ENCODE measurements around the gene ADM.
A peak's percentile ranks its signal among the peaks of the same experiment; 100 is the strongest.

The ADM gene

GRCh38 chr11:10305964-10306918 lies 1.4 kb downstream of the ADM start:
- no peak for DNase-seq (ENCODE audit: insufficient read length)
- TF ChIP-seq TAF1 (IDR thresholded peaks at IDR 0.05; ENCODE audit: borderline replicate concordance, low read depth, low read length) (no peak), POLR2A (IDR thresholded peaks at IDR 0.05; ENCODE audit: low read depth, low read length) (no peak), POLR2AphosphoS5 (IDR thresholded peaks at IDR 0.05; ENCODE audit: low read depth, low read length) (no peak)
- peak; percentile 74 for FAIRE-seq

GRCh38 chr11:10307022-10307399 lies 2.1 kb downstream of the ADM start:
- TF ChIP-seq POLR2A (IDR thresholded peaks at IDR 0.05; ENCODE audit: low read depth, low read length) (no peak), TAF1 (IDR thresholded peaks at IDR 0.05; ENCODE audit: borderline replicate concordance, low read depth, low read length) (no peak), POLR2AphosphoS5 (IDR thresholded peaks at IDR 0.05; ENCODE audit: low read depth, low read length) (no peak)
- DNase-seq (ENCODE audit: insufficient read length) (no peak), FAIRE-seq (peak; percentile 78)

- DNase-seq (ENCODE audit: insufficient read length) (peak; percentile 77), FAIRE-seq (peak; percentile 97)
Measured at GRCh38 chr11:10307400-10308200, 2.7 kb downstream of the ADM start.

GRCh38 chr11:10308201-10308954 lies 3.5 kb downstream of the ADM start:
- no peak for TF ChIP-seq TAF1 (IDR thresholded peaks at IDR 0.05; ENCODE audit: borderline replicate concordance, low read depth, low read length)
- TF ChIP-seq POLR2A (IDR thresholded peaks at IDR 0.05; ENCODE audit: low read depth, low read length) = peak; percentile 52; the same call in 1 of the 2 replicates
- FAIRE-seq = peak; percentile 36
- no peak for DNase-seq (ENCODE audit: insufficient read length)

More at GRCh38 chr11:10307400-10308200, 2.7 kb downstream of the ADM start:
- TF ChIP-seq POLR2A (IDR thresholded peaks at IDR 0.05; ENCODE audit: low read depth, low read length) (no peak), TAF1 (IDR thresholded peaks at IDR 0.05; ENCODE audit: borderline replicate concordance, low read depth, low read length) (no peak), POLR2AphosphoS5 (IDR thresholded peaks at IDR 0.05; ENCODE audit: low read depth, low read length) (no peak)

GRCh38 chr11:10309163-10310093 lies 4.6 kb downstream of the ADM start:
- DNase-seq (ENCODE audit: insufficient read length) = no peak
- TF ChIP-seq POLR2A (IDR thresholded peaks at IDR 0.05; ENCODE audit: low read depth, low read length) (no peak), POLR2AphosphoS5 (IDR thresholded peaks at IDR 0.05; ENCODE audit: low read depth, low read length) (no peak), TAF1 (IDR thresholded peaks at IDR 0.05; ENCODE audit: borderline replicate concordance, low read depth, low read length) (no peak)
- FAIRE-seq = peak; percentile 87

- TF ChIP-seq POLR2AphosphoS5 (IDR thresholded peaks at IDR 0.05; ENCODE audit: low read depth, low read length) = no peak
- TF ChIP-seq TAF1 (IDR thresholded peaks at IDR 0.05; ENCODE audit: borderline replicate concordance, low read depth, low read length) = no peak
- no peak for TF ChIP-seq POLR2A (IDR thresholded peaks at IDR 0.05; ENCODE audit: low read depth, low read length)
- no peak for DNase-seq (ENCODE audit: insufficient read length)
- FAIRE-seq = peak; percentile 83
Measured at GRCh38 chr11:10310301-10310841, 5.5 kb downstream of the ADM start.

- DNase-seq (ENCODE audit: insufficient read length) (no peak), FAIRE-seq (no peak)
- TF ChIP-seq TAF1 (IDR thresholded peaks at IDR 0.05; ENCODE audit: borderline replicate concordance, low read depth, low read length) (no peak), POLR2A (IDR thresholded peaks at IDR 0.05; ENCODE audit: low read depth, low read length) (no peak), POLR2AphosphoS5 (IDR thresholded peaks at IDR 0.05; ENCODE audit: low read depth, low read length) (no peak)
Measured at GRCh38 chr11:10311802-10312201, 6.9 kb downstream of the ADM start.

GRCh38 chr11:10314199-10315072 lies 9.6 kb downstream of the ADM start:
- no peak for TF ChIP-seq POLR2A (IDR thresholded peaks at IDR 0.05; ENCODE audit: low read depth, low read length)
- TF ChIP-seq TAF1 (IDR thresholded peaks at IDR 0.05; ENCODE audit: borderline replicate concordance, low read depth, low read length) = no peak
- TF ChIP-seq POLR2AphosphoS5 (IDR thresholded peaks at IDR 0.05; ENCODE audit: low read depth, low read length) = no peak
- DNase-seq (ENCODE audit: insufficient read length) = no peak
- peak; percentile 99 for FAIRE-seq

GRCh38 chr11:10315083-10315482 lies 10.2 kb downstream of the ADM start:
- TF ChIP-seq POLR2A (IDR thresholded peaks at IDR 0.05; ENCODE audit: low read depth, low read length) (no peak), TAF1 (IDR thresholded peaks at IDR 0.05; ENCODE audit: borderline replicate concordance, low read depth, low read length) (no peak), POLR2AphosphoS5 (IDR thresholded peaks at IDR 0.05; ENCODE audit: low read depth, low read length) (no peak)
- DNase-seq (ENCODE audit: insufficient read length) (no peak), FAIRE-seq (no peak)

All from GM12892 (cell line).